OCI-LY1 (cell line): ENCODE results near the gene USP14.
"Not testable (repeated sequence)": the region's sequence is repeated elsewhere in the genome, so short reads cannot be mapped to it uniquely, and the experiment has no call there.

Experiments used
- H2AFZ ChIP-seq: fragments of 200-600 bp; sonication (generic), shearing (Covaris generic); 2 replicates; pipeline ENCODE4 v1.6.0; 2014; ENCODE audit warnings: antibody characterized with exemption, mild to moderate bottlenecking, low read length
- H3F3A ChIP-seq: fragments of 200-600 bp; sonication (generic), shearing (Covaris generic); 2 replicates; pipeline ENCODE4 v1.6.0; 2014; ENCODE audit warnings: mild to moderate bottlenecking, antibody characterized with exemption, low read length, moderate library complexity; ENCODE audit not compliant: insufficient read depth
- H3K27ac ChIP-seq: fragments of 200-600 bp; sonication (generic); 2 replicates; pipeline ENCODE4 v1.5.1; 2014; ENCODE audit warnings: low read length, mixed run types, mild to moderate bottlenecking, low read depth; ENCODE audit not compliant: poor library complexity, severe bottlenecking
- H3K27me3 ChIP-seq: fragments of 200-600 bp; sonication (generic); 2 replicates; pipeline ENCODE4 v1.6.0; 2014; ENCODE audit warnings: antibody characterized with exemption, mild to moderate bottlenecking, low read length, moderate library complexity; ENCODE audit not compliant: insufficient read depth
- H3K36me3 ChIP-seq: fragments of 200-600 bp; sonication (generic); 2 replicates; pipeline ENCODE4 v1.6.1; 2014; ENCODE audit warnings: mild to moderate bottlenecking, antibody characterized with exemption, low read length, moderate library complexity, mixed read lengths; ENCODE audit not compliant: insufficient read depth
- H3K4me1 ChIP-seq: fragments of 200-600 bp; sonication (generic); 2 replicates; pipeline ENCODE4 v1.5.1; 2014; ENCODE audit warnings: mild to moderate bottlenecking, low read length, moderate library complexity; ENCODE audit not compliant: insufficient read depth, severe bottlenecking
- H3K4me2 ChIP-seq: fragments of 200-600 bp; sonication (generic), shearing (Covaris generic); 2 replicates; pipeline ENCODE4 v1.6.1; 2014; ENCODE audit warnings: low read length
- H3K4me3 ChIP-seq: fragments of 200-600 bp; sonication (generic); 2 replicates; pipeline ENCODE4 v1.5.1; 2014; ENCODE audit warnings: low read length, low read depth, mild to moderate bottlenecking, mixed read lengths; ENCODE audit not compliant: poor library complexity, severe bottlenecking
- H3K79me2 ChIP-seq: fragments of 200-600 bp; shearing (Covaris generic); 2 replicates; pipeline ENCODE4 v1.6.1; 2016; ENCODE audit warnings: mixed run types, low read length, mixed read lengths; ENCODE audit not compliant: insufficient read depth
- H3K9ac ChIP-seq: fragments of 200-600 bp; sonication (generic), shearing (Covaris generic); 2 replicates; pipeline ENCODE4 v1.6.1; 2014; ENCODE audit warnings: mild to moderate bottlenecking, low read length, mixed read lengths
- H3K9me2 ChIP-seq: fragments of 200-600 bp; sonication (generic), shearing (Covaris generic); 2 replicates; pipeline ENCODE4 v1.6.1; 2014; ENCODE audit warnings: low read depth, mild to moderate bottlenecking, low read length, mixed read lengths
- H3K9me3 ChIP-seq: fragments of 200-600 bp; shearing (Covaris generic); 2 replicates; pipeline ENCODE4 v1.6.1; 2014; ENCODE audit warnings: low read length, mixed read lengths
- H4K20me1 ChIP-seq: fragments of 200-600 bp; sonication (generic), shearing (Covaris generic); 2 replicates; pipeline ENCODE4 v1.6.0; 2016; ENCODE audit warnings: mild to moderate bottlenecking, low read length; ENCODE audit not compliant: insufficient read depth
- EZH2 ChIP-seq: fragments of 200-600 bp; sonication (generic), shearing (Covaris generic); IDR thresholded peaks from 2 replicates; pipeline ENCODE4 v1.8.0; 2017; ENCODE audit warnings: borderline replicate concordance, mixed run types, mild to moderate bottlenecking, antibody characterized with exemption, low read length, moderate library complexity, mixed read lengths
- TF ChIP-seq, protein P1 (sequence below): fragments of 200-600 bp; sonication (generic), shearing (Covaris generic); IDR thresholded peaks from 2 replicates; pipeline ENCODE4 v1.5.1; 2017; ENCODE audit warnings: mild to moderate bottlenecking, antibody characterized with exemption, low read length, moderate library complexity, mixed read lengths

The USP14 gene

DNA sequence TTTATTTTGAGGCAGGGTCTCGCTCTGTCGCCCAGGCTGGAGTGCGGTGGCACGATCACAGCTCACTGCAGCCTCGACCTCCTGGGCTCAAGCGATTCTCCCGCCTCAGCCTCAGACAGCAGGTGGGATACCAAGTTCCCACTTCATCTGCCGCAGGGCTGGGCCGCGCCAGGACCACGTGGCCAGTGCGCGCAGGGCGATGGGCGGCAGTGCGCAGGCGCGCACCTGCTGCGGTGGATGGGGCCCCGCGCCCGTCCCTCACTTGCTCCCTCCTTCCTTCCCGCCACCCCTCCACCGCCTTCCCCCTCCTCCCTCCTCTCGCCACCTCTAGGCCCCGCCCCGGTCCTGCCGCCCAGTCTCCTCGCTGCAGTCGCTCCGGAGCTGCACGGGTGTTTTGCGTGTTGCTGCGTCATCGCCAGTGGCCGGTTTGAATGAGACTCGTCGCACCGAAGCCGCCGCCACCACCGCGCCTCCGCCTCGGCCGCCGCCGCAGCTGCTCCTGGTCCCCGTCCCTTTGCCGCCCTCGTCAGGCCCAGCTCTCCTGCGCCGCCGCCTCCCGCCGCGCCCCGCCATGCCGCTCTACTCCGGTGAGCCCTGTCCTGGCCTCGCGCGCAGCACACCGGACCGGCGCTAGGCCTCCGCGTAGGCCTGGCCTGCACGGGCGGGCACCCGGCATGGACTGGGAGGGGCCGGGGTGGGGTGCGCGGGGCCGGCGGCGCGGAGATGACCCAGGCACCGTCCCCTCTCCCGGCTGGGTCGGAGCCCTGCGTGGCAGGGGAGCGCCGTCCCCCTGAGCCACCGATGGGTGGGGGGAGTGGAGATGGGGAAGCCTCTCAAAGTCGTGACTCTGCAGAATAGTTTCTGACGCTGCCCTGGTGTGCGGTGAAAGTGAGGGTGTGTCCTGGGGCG, at the start of gene USP14:
Gene USP14, plus strand, starts transcription at position 430 of the 909 bp plus-strand sequence. Its CDS starts 142 bp downstream, at position 572.
- Histone ChIP-seq H3K9ac (peak within 1 kb of the TSS; percentile 88), H2AFZ (no peak within 1 kb of the TSS), H4K20me1 (no peaks in the 10 kb centered on the region), H3K27ac (peak within 1 kb of the TSS; percentile 4), H3K9me3 (no peaks in the 10 kb centered on the region), H3K27me3 (no peaks in the 10 kb centered on the region), H3K4me1 (peaks cover 18% of the 10 kb centered on the region), H3K9me2 (no peaks in the 10 kb centered on the region), H3K4me2 (peak within 1 kb of the TSS; percentile 66), H3K36me3 (peaks cover 8% of the 10 kb centered on the region; the same call in 1 of the 2 replicates), H3F3A (no peaks in the 10 kb centered on the region), H3K79me2 (peaks cover 48% of the 10 kb centered on the region), H3K4me3 (peak within 1 kb of the TSS; percentile 73)
- TF ChIP-seq EZH2, result no peak
- TF ChIP-seq, protein P1, sequence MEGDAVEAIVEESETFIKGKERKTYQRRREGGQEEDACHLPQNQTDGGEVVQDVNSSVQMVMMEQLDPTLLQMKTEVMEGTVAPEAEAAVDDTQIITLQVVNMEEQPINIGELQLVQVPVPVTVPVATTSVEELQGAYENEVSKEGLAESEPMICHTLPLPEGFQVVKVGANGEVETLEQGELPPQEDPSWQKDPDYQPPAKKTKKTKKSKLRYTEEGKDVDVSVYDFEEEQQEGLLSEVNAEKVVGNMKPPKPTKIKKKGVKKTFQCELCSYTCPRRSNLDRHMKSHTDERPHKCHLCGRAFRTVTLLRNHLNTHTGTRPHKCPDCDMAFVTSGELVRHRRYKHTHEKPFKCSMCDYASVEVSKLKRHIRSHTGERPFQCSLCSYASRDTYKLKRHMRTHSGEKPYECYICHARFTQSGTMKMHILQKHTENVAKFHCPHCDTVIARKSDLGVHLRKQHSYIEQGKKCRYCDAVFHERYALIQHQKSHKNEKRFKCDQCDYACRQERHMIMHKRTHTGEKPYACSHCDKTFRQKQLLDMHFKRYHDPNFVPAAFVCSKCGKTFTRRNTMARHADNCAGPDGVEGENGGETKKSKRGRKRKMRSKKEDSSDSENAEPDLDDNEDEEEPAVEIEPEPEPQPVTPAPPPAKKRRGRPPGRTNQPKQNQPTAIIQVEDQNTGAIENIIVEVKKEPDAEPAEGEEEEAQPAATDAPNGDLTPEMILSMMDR, result no peak

DNA sequence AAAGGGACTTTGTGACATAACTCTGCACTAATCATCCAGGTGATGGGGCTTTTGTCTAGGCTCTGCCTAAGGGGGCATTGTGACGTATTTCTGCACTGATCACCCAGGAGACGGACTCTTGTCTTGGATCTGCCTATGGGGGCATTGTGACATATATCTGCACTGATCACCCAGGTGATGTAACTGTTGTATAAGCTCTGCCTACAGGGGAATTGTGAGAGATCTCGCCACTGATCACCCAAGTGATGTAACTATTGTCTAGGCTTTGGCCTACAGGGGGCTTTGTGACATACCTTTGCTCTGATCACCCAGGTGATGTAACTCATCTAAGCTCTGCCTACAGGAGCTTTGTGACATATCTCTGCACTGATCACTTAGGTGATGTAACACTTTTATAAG, 49.7 kb upstream of the USP14 start:
- H3K9me2 ChIP-seq, H3K4me1 ChIP-seq, H3K27me3 ChIP-seq, H3F3A ChIP-seq, H3K27ac ChIP-seq, H3K36me3 ChIP-seq, H3K4me3 ChIP-seq, H3K9me3 ChIP-seq, H3K79me2 ChIP-seq, H2AFZ ChIP-seq, H3K4me2 ChIP-seq, H4K20me1 ChIP-seq, H3K9ac ChIP-seq: not testable (repeated sequence)

DNA sequence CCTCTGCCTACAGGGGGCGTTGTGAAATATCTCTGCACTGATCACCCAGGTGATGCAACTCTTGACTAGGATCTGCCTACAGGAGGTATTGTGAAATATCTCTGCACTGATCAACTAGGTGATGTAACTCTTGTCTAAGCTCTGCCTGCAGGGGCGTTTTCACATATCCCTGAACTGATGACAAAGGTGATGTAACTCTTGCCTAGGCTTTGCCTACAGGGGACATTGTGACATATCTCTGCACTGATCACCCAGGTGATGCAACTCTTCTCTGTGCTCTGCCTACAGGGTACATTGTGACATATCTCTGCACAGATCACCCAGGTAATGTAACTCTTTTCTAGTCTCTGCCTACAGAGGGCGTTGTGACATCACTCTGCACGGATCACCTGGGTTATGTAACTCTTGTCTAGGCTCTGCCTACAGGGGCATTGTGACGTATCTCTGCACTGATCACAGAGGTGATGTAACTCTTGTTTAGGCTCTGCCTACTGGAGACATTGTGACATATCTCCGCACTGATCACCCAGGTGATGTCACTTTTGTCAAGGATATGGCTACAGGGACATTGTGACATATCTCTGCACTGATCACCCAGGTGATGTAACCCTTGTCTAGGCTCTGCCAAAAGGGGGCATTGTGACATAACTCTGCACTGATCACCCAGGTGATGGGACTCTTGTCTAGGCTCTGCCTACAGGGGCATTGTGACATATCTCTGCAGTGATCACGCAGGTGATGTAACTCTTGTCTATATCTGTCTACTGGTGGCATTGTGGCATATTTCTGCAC, 49.0 kb upstream of the USP14 start:
- H3K4me1 ChIP-seq, H3K79me2 ChIP-seq, H3K27ac ChIP-seq, H3K4me2 ChIP-seq, H3K9me2 ChIP-seq, H3F3A ChIP-seq, H3K9me3 ChIP-seq, H3K9ac ChIP-seq, H3K27me3 ChIP-seq, H3K36me3 ChIP-seq, H3K4me3 ChIP-seq, H2AFZ ChIP-seq, H4K20me1 ChIP-seq: not testable (repeated sequence)

DNA sequence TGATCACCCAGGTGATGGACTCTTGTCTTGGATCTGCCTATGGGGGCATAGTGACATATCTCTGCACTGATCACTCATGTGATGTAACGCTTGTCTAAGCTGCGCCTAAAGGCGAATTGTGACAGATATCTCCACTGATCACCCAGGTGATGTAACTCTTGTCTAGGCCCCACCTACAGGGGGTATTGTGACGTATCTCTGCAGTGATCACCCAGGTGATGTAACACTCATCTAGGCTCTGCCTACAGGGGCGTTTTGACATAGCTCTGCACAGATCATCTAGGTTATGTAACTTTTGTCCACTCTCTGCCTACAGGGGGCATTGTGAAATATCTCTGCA, 48.5 kb upstream of the USP14 start:
- H2AFZ ChIP-seq, H3K9ac ChIP-seq, H3K4me1 ChIP-seq, H3F3A ChIP-seq, H3K79me2 ChIP-seq, H3K4me3 ChIP-seq, H3K27ac ChIP-seq, H3K9me3 ChIP-seq, H3K36me3 ChIP-seq, H3K9me2 ChIP-seq, H3K27me3 ChIP-seq, H3K4me2 ChIP-seq, H4K20me1 ChIP-seq: not testable (repeated sequence)

DNA sequence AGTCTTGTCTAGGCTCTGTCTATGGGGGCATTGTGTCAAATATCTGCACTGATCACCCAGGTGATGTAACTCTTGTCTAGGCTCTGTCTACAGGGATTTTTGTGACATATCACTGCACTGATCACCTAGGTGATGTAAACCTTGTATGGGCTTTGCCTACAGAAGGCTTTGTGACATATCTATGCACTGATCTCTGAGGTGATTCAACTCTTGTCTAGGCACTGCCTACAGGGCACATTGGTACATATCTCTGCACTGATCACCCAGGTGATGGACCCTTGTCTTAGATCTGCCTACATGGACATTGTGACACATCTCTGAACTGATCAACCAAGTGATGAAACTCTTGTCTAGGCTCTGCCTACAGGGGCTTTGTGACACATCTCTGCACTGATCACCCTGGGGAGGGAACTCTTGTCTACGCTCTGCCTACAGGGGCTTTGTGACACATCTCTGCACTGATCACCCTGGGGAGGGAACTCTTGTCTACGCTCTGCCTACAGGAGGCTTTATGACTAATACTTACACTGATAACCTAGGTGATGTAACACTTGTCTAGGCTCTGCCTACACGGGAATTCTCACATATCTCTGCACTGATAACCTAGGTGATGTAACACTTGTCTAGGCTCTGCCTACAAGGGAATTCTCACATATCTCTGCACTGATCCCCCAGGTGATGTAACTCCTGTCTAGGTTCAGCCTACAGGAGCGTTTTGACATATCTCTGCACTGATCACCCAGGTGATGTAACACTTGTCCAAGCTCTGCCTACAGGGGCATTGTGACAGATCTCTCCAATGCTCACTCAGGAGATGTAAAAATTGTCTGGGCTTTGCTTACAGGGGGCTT, 47.8 kb upstream of the USP14 start:
- H3K27ac ChIP-seq, H3K36me3 ChIP-seq, H3K27me3 ChIP-seq, H2AFZ ChIP-seq, H3K4me2 ChIP-seq, H3K79me2 ChIP-seq, H3K9me2 ChIP-seq, H3K4me1 ChIP-seq, H3K4me3 ChIP-seq, H4K20me1 ChIP-seq, H3F3A ChIP-seq, H3K9me3 ChIP-seq, H3K9ac ChIP-seq: not testable (repeated sequence)
